ENCODE results near the gene SLC7A6OS.

The SLC7A6OS gene

DNA sequence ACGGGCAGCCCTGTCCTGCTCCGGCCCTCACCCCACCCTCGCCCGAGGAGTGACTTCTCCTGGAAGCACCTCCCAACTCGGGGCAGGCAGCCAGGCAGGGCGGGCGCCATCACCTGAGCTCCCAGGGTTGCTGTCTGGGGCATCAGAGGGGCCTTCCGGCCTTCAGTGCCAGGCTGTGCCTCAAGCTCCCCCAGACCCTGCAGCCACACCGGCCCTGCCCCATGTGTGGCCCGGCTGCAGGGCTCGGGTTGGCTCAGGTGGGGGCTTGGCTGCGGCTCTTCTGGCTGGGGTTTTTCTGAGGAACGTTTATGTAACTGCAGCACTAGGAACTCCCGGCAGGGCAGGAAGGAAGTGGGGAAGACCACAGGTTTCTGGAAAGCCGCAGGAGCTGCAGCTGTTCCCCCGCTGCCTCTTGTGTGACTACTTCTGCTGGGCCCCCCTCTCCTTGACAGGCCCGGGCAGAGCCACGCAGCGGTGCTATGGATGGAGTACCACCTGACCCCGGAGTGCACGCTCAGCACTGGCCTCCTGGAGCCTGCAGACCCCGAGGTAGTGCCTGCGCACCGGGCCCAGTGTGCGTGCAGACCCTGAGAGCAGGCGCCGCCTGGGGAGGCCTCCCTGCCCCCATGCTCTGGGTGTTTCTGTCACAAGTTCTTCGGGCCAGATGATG is 45.6 kb upstream of the SLC7A6OS start:
- TF ChIP-seq ZFX (IDR thresholded peaks at IDR 0.05; ENCODE audit: borderline replicate concordance), result no peak
- TF ChIP-seq, protein P1, sequence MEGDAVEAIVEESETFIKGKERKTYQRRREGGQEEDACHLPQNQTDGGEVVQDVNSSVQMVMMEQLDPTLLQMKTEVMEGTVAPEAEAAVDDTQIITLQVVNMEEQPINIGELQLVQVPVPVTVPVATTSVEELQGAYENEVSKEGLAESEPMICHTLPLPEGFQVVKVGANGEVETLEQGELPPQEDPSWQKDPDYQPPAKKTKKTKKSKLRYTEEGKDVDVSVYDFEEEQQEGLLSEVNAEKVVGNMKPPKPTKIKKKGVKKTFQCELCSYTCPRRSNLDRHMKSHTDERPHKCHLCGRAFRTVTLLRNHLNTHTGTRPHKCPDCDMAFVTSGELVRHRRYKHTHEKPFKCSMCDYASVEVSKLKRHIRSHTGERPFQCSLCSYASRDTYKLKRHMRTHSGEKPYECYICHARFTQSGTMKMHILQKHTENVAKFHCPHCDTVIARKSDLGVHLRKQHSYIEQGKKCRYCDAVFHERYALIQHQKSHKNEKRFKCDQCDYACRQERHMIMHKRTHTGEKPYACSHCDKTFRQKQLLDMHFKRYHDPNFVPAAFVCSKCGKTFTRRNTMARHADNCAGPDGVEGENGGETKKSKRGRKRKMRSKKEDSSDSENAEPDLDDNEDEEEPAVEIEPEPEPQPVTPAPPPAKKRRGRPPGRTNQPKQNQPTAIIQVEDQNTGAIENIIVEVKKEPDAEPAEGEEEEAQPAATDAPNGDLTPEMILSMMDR (IDR thresholded peaks at IDR 0.05), result no peak
- H3K27ac ChIP-seq, result no peak overlapping the region

DNA sequence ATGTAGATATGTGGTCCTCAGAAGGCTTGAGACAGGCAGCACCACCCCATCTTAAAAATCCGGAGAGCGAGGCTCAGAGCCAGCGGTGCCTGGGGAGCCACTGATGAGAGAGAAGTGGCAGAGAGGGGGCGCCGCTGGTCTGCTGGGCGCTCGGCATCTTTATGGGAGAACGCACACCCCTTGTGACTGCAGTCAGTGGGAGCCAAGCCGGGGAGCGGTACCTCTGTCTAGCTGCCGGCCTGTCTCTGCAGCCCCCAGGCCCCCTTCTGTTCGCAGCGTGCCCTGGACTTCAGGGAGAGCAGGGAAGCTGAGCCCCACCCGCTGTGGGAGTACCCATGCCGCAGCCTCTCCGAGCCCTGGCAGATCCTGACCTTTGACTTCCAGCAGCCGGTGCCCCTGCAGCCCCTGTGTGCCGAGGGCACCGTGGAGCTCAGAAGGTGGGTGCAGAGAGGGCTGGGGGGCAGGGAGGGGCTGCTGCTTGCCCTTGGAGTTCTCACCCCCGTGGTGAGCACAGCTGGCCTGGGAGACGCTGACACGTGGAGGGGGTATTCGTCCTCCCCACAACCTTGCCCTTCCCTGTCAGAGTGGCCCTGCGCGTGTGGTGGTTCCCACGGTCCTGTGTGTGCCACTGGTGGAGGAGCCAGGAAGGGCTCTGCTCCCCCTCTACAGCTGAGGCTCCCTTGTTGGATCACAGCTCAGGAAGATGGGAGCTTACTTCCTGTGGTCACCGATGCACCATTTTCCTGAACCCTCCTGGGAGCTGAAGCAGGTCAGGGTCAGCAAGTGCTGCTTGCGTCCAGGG is 44.9 kb upstream of the SLC7A6OS start:
- H3K27ac ChIP-seq, result no peak overlapping the region

DNA sequence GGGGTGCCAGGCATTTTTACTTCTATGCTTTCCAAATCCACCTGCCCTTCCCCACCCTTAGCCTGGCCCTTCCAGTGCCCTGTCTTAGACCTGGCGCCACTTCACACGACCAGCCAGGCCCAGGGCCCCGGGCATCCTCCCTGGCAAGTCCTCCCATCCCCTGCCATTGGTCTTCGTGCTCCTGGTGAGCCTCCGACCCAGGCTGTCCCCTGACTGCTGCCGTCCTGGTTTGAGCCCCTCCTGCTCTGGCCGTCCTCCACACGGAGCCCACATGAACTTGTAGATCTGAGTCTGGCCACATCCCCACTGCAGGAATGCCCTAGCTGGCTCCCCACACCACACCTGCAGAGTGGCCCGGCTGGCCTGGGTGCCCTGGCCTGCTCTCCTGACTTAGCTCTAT is 44.1 kb upstream of the SLC7A6OS start:
- no peak overlapping the region for H3K27ac ChIP-seq
- no peak for TF ChIP-seq ZFX (IDR thresholded peaks at IDR 0.05; ENCODE audit: borderline replicate concordance)
- TF ChIP-seq, protein P1 (IDR thresholded peaks at IDR 0.05), result no peak

More for the DNA sequence above, 44.9 kb upstream of the SLC7A6OS start:
- TF ChIP-seq, protein P1 (IDR thresholded peaks at IDR 0.05), result peak; percentile 16; the same call in 1 of the 2 replicates
- TF ChIP-seq ZFX (IDR thresholded peaks at IDR 0.05; ENCODE audit: borderline replicate concordance), result no peak

DNA sequence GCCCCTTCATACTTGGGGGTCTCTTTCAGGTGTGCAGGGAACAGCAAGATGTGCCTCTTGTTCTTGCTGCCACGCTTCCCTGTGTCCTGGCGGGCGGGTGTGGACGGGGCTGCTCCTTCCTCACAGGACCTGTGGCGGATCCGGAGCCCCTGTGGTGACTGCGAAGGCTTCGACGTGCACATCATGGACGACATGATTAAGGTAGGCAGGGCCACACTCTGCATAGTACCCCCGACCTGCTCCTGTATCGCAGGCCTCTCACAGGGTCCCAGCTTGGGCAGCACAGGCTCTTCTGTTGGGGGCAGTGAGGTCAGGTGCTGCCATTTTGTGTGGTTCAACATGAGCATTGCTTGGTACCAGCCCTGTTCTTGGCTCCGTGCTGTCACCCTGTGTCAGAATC is 42.6 kb upstream of the SLC7A6OS start:
- TF ChIP-seq, protein P1 (IDR thresholded peaks at IDR 0.05), result no peak
- no peak for TF ChIP-seq ZFX (IDR thresholded peaks at IDR 0.05; ENCODE audit: borderline replicate concordance)
- H3K27ac ChIP-seq, result no peak overlapping the region

DNA sequence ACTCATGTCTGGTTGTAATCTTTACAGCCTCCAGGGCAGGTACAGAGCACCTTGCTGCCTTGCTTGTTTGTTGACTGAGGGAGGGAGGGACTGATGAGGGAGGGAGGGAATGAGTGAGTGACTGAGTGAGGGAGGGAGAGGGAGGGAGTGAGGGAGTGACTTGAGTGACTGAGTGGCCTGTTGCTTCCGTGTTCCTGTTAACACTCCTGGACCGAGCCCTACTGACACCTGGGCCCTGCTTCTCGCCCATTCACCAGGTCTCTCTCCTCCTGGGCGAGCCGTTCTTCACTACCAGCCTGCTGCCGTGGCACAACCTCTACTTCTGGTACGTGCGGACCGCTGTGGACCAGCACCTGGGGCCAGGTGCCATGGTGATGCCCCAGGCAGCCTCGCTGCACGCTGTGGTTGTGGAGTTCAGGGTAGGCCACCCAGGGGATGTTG is 41.3 kb upstream of the SLC7A6OS start:
- H3K27ac ChIP-seq, result peak overlapping the region; percentile 68
- TF ChIP-seq, protein P1 (IDR thresholded peaks at IDR 0.05), result peak; percentile 0; the same call in 1 of the 2 replicates
- TF ChIP-seq ZFX (IDR thresholded peaks at IDR 0.05; ENCODE audit: borderline replicate concordance), result no peak

DNA sequence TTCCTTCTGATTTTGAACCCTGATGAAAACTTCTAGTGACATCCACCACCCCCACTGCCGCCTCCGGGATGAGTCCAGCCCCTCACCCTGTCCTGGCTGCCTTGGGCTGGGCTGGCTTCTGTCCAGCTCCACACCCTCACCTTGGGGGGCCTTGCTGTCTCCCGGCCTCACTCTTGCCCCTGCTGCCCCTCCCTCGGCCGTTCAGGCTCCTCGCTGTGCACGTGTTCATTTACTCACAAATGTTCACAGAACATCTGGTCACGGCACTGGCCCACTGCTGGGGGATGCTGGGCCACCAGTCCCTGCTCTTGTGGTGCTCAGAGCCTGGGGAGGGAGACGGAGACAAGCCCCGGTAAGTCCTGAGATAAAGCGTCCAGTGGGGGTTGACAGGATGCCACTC is 40.7 kb upstream of the SLC7A6OS start:
- TF ChIP-seq ZFX (IDR thresholded peaks at IDR 0.05; ENCODE audit: borderline replicate concordance), result no peak
- peak overlapping the region; percentile 68 for H3K27ac ChIP-seq

DNA sequence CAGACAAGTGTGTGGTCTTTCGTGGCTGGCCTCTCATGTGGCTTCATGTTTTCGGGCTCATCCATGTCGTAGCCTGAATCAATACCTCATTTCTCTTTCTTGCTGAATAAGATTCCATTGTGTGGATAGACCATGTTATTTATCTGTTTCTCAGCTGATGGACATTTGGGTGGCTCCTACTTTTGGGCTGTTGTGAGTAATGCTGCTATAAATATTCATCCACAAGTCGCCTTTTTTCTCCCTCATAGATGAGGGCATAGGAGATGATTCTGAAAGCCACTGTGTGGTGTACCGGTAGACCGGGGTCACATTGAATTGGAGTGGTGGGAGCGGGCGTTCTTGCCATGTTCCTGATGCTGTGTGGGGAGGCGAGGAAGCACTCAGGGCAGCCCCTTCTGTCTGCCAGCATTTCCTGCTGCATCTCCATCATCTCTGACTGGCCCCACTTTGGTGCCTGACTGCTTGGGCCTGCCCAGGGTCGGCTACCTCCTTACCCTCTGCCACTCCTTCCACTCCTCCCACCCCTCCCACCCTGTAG is 40.1 kb upstream of the SLC7A6OS start:
- TF ChIP-seq ZFX (IDR thresholded peaks at IDR 0.05; ENCODE audit: borderline replicate concordance), result no peak
- TF ChIP-seq, protein P1 (IDR thresholded peaks at IDR 0.05), result no peak
- peak overlapping the region; percentile 68; the same call in 1 of the 2 replicates for H3K27ac ChIP-seq

Data from 22Rv1 (cell line).